GM18909 (cell line): ENCODE data around the gene PLXDC2.
"Not testable (repeated sequence)": the region's sequence is repeated elsewhere in the genome, so short reads cannot be mapped to it uniquely, and the experiment has no call there.

Experiments
- ATAC-seq: cut with Tn5 transposase; IDR thresholded peaks from one replicate; pipeline ENCODE4 v1.9.1; 2021; ENCODE audit warnings: mild to moderate bottlenecking; ENCODE audit not compliant: unreplicated experiment, poor library complexity

The PLXDC2 gene

GRCh38 chr10:19967981-19968380 is 151.7 kb downstream of the PLXDC2 start:
- ATAC-seq = no peak

DNA sequence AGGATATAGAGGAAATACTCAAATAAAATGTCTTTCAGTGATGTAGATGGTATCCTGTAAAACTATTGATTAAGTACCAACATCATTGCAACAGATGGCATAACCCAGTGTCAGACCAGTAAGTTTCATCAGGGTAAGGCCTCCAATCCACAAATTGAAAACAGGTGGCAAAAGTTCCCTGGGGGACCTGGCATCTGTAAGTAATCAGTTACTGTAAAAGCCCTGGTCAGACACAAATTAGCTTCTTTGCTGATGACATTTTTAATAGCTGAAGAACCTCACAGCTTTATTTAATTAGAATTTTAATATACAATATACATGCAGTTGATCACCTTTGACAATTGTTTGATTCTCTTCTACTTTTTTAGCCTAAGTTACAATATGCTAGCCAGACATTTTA is 152.5 kb downstream of the PLXDC2 start:
- ATAC-seq = no peak

DNA sequence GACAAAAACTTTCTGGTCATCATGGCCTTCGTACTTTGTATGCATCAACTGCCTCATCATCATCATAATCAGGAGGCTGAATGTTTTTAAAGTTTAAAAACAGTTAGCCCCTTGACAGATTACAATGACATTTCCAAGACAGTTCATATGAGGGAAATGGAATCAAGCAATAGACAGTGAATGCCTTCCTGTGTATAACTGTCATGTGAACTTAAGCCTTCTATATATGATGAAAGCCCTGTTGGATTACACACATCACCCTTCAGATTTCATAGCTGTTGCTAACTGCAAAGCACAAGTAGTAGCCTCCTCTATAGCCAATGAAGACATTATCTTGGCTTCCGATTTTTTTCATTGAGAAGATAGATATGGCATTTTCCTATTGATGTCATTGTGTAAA is 154.0 kb downstream of the PLXDC2 start:
- no peak for ATAC-seq

DNA sequence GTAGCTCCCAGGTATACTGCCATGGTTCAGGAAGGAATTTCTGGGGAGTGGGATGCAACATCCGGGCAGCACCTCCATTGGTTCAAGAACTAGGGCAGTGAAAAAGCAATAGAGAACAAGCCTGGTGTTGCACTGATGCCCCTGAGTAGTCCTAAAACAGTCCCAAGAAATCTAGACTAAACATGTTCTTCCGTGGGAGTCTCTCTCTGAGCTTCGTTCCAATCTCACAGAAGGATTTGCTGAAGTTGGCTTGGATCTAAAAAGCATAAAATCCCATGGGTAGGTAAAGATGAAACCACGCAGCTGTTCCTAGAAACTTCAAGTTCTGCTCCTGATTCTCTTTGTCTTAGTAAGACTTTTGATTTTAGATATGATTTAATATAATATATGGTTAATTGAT is 154.5 kb downstream of the PLXDC2 start:
- no peak for ATAC-seq

GRCh38 chr10:19971343-19972052 is 155.3 kb downstream of the PLXDC2 start:
- ATAC-seq = no peak

GRCh38 chr10:19974138-19974537 is 157.9 kb downstream of the PLXDC2 start:
- ATAC-seq = peak; percentile 63

DNA sequence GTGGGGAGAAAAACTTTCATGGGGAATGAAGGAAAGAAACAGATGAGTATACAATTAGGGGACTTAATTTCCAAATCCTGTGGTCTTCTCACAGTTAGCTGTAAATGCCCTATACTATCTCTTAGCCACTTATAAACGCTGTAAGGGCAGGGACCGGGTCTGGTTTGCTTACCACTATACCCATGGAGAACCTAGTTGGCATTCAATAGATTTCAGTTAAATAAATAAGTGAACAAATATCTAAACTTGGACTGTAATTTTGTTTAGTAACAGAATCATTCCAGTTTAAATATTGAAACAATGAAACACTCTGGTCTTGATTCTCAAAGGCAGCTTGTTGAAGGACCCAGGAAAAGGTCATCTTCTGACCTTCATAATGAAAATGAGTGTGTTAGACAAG is 158.3 kb downstream of the PLXDC2 start:
- ATAC-seq = no peak

- ATAC-seq = no peak
Measured at GRCh38 chr10:19977097-19977521, 160.9 kb downstream of the PLXDC2 start.

DNA sequence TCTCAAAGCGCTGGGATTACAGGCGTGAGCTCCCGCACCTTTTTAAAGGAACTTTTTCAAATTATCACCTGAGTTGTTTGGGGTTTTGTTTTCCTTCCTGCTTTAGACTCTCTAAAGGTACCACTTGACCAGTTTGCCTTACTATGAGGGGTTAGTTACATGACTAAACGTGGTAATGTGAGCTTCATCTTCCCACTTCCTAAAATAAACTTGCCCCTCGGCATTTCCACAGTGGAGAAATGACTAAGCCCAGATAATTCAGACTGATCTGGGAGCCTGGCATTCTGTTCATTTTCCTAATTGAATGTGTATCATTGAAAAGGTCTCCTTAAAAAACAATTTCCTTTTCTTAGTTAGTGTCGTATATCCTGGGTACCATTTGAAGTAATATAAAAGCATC is 163.4 kb downstream of the PLXDC2 start:
- ATAC-seq = no peak

DNA sequence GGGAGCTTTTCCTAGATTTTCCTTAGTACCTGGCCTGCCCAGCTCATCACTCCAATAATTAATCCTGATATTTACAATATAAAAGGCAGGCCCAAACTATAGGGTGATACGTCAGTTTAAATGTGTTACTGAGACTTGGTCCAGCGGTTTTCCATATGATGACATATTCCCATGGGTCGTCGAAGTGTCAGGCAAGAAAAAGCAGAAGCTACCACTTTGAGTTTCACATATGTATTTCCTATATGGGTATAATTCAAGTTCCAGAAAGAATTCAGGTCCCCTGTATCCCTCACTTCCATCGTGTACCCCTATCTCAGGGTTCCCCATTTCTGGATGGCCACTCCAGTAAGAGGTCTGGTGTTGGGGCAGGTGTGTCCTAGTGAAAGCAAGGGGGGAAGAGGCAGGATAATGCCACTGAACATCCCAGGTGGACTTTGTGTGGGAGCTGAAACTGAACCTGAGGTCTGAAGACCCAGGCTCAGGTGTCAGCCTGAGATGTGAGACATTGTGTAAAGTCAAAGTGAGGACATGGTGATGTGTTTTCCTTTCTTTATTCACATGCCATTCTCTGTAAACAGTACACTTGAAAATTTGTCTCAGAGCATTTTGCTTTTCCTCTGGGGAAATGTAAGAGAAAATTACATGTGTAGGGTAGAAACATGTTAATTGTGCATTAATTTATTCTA is 167.8 kb downstream of the PLXDC2 start:
- ATAC-seq = no peak

DNA sequence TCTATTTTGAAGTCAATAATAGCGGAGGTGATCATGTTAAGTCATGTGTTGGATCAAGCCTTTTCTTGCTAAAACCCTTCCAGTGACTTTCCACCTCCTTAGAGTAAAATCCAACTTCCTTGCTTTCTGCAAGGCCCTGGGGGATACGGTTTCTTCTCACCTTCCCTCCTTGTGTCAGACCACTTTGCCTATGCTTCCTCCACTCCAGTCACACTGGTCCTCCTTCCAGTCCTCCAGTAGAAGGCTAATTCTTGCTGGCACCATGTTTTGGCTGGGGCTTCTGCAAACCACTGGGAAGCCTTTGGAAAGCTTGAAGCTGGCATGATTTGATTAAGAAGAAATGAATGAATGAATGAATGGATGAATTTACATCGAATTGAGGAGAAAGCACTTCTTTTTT is 169.5 kb downstream of the PLXDC2 start:
- no peak for ATAC-seq

GRCh38 chr10:19986591-19986990 is 170.4 kb downstream of the PLXDC2 start:
- no peak for ATAC-seq

GRCh38 chr10:19987931-19988330 is 171.7 kb downstream of the PLXDC2 start:
- ATAC-seq = no peak

- ATAC-seq = peak; percentile 77
Measured at GRCh38 chr10:19993714-19994315, 177.6 kb downstream of the PLXDC2 start.

DNA sequence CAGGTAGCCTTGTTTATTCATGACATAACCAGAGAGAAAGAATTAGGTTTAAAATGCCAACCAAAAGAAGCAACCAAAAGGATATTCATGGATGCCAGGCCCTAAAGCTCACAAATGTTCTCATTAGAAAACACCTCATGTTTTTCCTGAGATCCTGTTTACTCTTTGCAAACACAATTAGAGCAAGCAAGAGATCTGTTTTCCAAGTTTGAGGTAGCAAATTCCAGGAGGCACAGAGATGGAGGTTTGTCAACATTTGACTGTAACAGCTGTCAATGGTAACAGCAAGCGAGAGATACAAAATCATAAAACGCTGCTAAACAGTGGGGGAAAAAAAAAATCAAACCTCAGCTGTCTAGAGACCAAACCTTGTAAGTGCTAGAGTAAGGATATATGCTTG is 182.2 kb downstream of the PLXDC2 start:
- ATAC-seq = no peak

- ATAC-seq = no peak
Measured at GRCh38 chr10:19999431-19999830, 183.2 kb downstream of the PLXDC2 start.

DNA sequence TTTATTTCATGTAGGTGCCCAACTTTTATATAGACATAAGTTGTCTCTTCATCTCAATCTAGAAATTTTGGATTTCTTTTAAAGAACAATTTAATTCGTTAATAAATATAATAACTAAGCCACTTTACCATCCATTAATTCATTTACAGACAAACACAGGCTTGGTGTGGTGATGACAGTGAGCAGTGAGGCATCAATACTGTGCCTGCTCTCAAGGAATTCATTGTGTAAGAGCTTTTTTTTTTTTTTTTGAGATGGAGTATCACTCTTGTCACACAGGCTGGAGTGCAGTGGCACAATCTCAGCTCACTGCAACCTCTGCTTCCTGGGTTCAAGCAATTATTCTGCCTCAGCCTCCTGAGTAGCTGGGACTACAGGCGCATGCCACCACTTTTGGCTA is 185.8 kb downstream of the PLXDC2 start:
- not testable (repeated sequence) for ATAC-seq

DNA sequence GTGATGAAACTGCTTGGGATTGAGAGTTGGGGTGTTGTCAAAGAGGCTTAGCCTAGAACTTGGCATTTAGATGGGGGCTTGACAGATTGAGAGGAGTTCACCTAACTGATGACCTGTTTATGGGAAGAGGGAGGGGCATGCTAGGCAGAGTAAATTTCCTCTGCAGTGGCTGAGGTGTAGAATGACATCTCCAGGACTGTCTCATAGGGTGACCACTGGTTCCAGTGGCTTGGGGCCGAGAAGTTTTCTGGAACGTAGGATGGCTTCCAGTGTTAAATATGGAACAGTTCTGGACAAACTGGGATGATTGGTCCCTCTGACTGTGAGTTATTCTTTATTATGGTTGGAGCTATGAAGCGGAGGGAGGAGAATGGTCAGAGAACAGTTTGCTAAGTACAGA is 186.4 kb downstream of the PLXDC2 start:
- ATAC-seq = no peak

GRCh38 chr10:20004087-20004523 is 187.9 kb downstream of the PLXDC2 start:
- peak; percentile 59 for ATAC-seq

GRCh38 chr10:20005638-20006037 is 189.4 kb downstream of the PLXDC2 start:
- ATAC-seq = no peak

GRCh38 chr10:20006169-20006870 is 190.1 kb downstream of the PLXDC2 start:
- ATAC-seq = no peak
